Keratinocyte (primary cell): ENCODE data around the gene STX18. TPM values are rescaled to one million over a fixed set of nuclear protein-coding genes. Genes with fewer than 3 reads are reported as not detected.

ENCODE experiments used
- DNase-seq: peaks from one replicate; pipeline ENCODE4 v3.0.0-alpha.2; 2011; ENCODE audit warnings: low read depth, missing footprints, low spot score
- FAIRE-seq: peaks from 2 replicates; lab custom pipeline; 2011; peaks lifted over from hg19 to GRCh38; lab: Jason Lieb, UNC
- H2AFZ ChIP-seq: 2 replicates; pipeline ENCODE4 v1.6.0; 2012; ENCODE audit warnings: low read length, control low read depth, inconsistent platforms; ENCODE audit not compliant: control insufficient read depth
- H3K27ac ChIP-seq: 2 replicates; pipeline ENCODE4 v1.5.1; 2011; ENCODE audit warnings: low read length; ENCODE audit not compliant: control insufficient read depth, insufficient read depth
- H3K27me3 ChIP-seq: 3 replicates; pipeline ENCODE4 v1.6.0; 2011; ENCODE audit warnings: low read length; ENCODE audit not compliant: control insufficient read depth, insufficient read depth; ENCODE audit errors: extremely low read depth
- H3K36me3 ChIP-seq, 2 experiments: 2 replicates in 1 of 2; 3 replicates in 1 of 2; pipeline ENCODE4 v1.5.1; 2011; ENCODE audit warnings: low read length in 2 of 2, mild to moderate bottlenecking in 1 of 2; ENCODE audit not compliant: control insufficient read depth in 2 of 2, insufficient read depth in 2 of 2; ENCODE audit errors: extremely low read depth in 1 of 2
- H3K4me1 ChIP-seq: 3 replicates; pipeline ENCODE4 v1.5.1; 2011; ENCODE audit warnings: low read length; ENCODE audit not compliant: control insufficient read depth, insufficient read depth; ENCODE audit errors: extremely low read depth
- H3K4me2 ChIP-seq: 3 replicates; pipeline ENCODE4 v1.6.0; 2011; ENCODE audit warnings: low read depth, low read length; ENCODE audit not compliant: control insufficient read depth, insufficient read depth; ENCODE audit errors: extremely low read depth
- H3K4me3 ChIP-seq, 3 experiments: fragments of 200-600 bp in 1 of 3; sonication (generic) in 1 of 3; 2 replicates in 2 of 3; 3 replicates in 1 of 3; pipeline ENCODE4 v1.5.1; 2011 to 2016; ENCODE audit warnings: low read length in 3 of 3, mild to moderate bottlenecking in 3 of 3, control low read depth in 2 of 3, inconsistent platforms in 1 of 3, low read depth in 1 of 3, mixed read lengths in 1 of 3, mixed run types in 1 of 3, moderate library complexity in 1 of 3; ENCODE audit not compliant: control insufficient read depth in 2 of 3, insufficient read depth in 2 of 3; ENCODE audit errors: extremely low read depth in 1 of 3
- H3K79me2 ChIP-seq: 2 replicates; pipeline ENCODE4 v1.6.0; 2012; ENCODE audit warnings: low read length; ENCODE audit not compliant: control insufficient read depth, insufficient read depth
- H3K9ac ChIP-seq: 3 replicates; pipeline ENCODE4 v1.6.0; 2011; ENCODE audit warnings: low read length; ENCODE audit not compliant: control insufficient read depth, insufficient read depth; ENCODE audit errors: extremely low read depth
- H3K9me1 ChIP-seq: 3 replicates; pipeline ENCODE4 v1.6.0; 2011; ENCODE audit warnings: low read length; ENCODE audit not compliant: control insufficient read depth, insufficient read depth; ENCODE audit errors: extremely low read depth
- H3K9me3 ChIP-seq: 2 replicates; pipeline ENCODE4 v1.5.1; 2012; ENCODE audit warnings: low read depth, low read length; ENCODE audit not compliant: control insufficient read depth
- H4K20me1 ChIP-seq: 3 replicates; pipeline ENCODE4 v1.6.0; 2011; ENCODE audit warnings: low read length; ENCODE audit not compliant: control insufficient read depth, insufficient read depth; ENCODE audit errors: extremely low read depth
- EZH2 ChIP-seq: IDR thresholded peaks from one replicate; pipeline ENCODE4 v1.6.1; 2012; ENCODE audit warnings: inconsistent platforms, mild to moderate bottlenecking, low read length, moderate library complexity
- dilution Hi-C: fragments of 300-500 bp; cut with MboI; formaldehyde crosslinking; loops from one replicate; pipeline ENCODE4 v1.7.0; 2020; ENCODE audit warnings: low sequenced_read_pairs; ENCODE audit not compliant: extremely low pct_ligation_motif_present
- polyA plus RNA-seq, 5 experiments: library from polyadenylated mRNA; depleted of rRNA in 3 of 5; stranded (reverse) in 3 of 5; stranded (forward) in 1 of 5; unstranded in 1 of 5; fragments of >200 nt; gene quantifications; 1 replicate in 1 of 5; 2 replicates in 3 of 5; 3 replicates in 1 of 5; pipeline versions ENCODE4 v1.2.1 to v1.2.3, GENCODE V29; 2011 to 2012; ENCODE audit warnings: missing spikeins in 2 of 5, low read depth in 1 of 5, low replicate concordance in 1 of 5
- TF ChIP-seq, protein P1 (sequence below), 3 experiments: IDR thresholded peaks in 1 of 3; conservative IDR thresholded peaks in 1 of 3; optimal IDR thresholded peaks in 1 of 3; 2 replicates in 2 of 3; 3 replicates in 1 of 3; pipeline versions ENCODE3 to v1.5.1; 2011; ENCODE audit warnings: low read length in 3 of 3, mild to moderate bottlenecking in 3 of 3, moderate library complexity in 2 of 3, control low read depth in 1 of 3, inconsistent platforms in 1 of 3; ENCODE audit not compliant: insufficient read depth in 2 of 3; ENCODE audit errors: extremely low read depth in 1 of 3

Gene STX18
- polyA plus RNA-seq, 1 donor (not counting 4 experiments of a cell fraction or from before 2014, with no cell fraction given): 21.6 TPM

DNA sequence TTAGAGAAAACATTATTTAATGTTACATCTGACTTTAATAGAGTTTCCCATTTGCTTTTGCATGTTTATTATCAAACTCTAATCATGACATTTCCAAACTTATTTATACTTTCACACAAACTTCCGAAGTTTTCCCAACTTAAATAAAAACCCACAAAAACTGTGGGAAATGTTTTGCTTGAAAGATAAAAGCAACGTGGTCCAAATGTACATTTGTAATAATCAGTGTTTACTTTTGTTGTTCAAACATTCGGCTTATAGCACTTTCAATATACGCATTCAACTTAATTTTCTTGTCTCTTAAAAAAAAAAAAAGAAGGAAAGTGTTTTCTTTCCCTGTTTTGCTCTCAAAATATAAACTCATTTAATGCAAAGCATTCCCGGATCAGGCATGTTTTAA is 51.0 kb downstream of the STX18 start:
- Histone ChIP-seq H3K4me1 (no peaks in the 10 kb centered on the region), H3K9me3 (no peaks in the 10 kb centered on the region), H3K27me3 (no peaks in the 10 kb centered on the region), H4K20me1 (no peaks in the 10 kb centered on the region), H3K36me3 (no peaks in the 10 kb centered on the region), H3K9me1 (no peaks in the 10 kb centered on the region), H3K4me2 (no peak overlapping the region), H3K27ac (no peak overlapping the region), H3K79me2 (no peaks in the 10 kb centered on the region), H3K9ac (no peak overlapping the region), H3K4me3 (no peak overlapping the region), H2AFZ (no peak overlapping the region)
- no peak for DNase-seq
- TF ChIP-seq, protein P1, sequence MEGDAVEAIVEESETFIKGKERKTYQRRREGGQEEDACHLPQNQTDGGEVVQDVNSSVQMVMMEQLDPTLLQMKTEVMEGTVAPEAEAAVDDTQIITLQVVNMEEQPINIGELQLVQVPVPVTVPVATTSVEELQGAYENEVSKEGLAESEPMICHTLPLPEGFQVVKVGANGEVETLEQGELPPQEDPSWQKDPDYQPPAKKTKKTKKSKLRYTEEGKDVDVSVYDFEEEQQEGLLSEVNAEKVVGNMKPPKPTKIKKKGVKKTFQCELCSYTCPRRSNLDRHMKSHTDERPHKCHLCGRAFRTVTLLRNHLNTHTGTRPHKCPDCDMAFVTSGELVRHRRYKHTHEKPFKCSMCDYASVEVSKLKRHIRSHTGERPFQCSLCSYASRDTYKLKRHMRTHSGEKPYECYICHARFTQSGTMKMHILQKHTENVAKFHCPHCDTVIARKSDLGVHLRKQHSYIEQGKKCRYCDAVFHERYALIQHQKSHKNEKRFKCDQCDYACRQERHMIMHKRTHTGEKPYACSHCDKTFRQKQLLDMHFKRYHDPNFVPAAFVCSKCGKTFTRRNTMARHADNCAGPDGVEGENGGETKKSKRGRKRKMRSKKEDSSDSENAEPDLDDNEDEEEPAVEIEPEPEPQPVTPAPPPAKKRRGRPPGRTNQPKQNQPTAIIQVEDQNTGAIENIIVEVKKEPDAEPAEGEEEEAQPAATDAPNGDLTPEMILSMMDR (optimal IDR thresholded peaks at IDR 0.05 in 1 of 3, IDR thresholded peaks at IDR 0.05 in 1 of 3, conservative IDR thresholded peaks at IDR 0.05 in 1 of 3; ENCODE audit: extremely low read depth in 1 of 3, insufficient read depth in 2 of 3, low read length in 3 of 3): no peak
- no peak for TF ChIP-seq EZH2
- FAIRE-seq: peak; percentile 5
- dilution Hi-C loops: no loop called here

DNA sequence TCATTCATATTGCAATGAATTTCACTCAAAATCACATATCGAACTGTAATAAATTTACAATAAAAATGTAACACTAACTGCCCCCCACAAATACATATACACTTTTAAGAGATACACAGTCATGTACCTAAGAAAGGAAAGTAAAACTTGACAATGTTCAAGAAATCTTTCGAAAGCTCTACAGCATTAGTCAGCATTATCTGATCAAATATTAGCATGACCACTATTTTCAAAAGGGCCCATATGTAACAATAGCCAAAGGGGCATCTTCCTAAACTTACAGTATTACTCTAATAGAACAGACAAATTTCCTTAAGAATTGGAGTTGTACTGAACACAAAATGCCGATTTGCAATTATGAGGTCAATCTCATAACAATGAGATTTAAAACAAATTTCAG is 51.8 kb downstream of the STX18 start:
- Histone ChIP-seq H3K4me2 (no peak overlapping the region), H3K27me3 (no peaks in the 10 kb centered on the region), H3K36me3 (no peaks in the 10 kb centered on the region), H3K79me2 (no peaks in the 10 kb centered on the region), H3K9ac (no peak overlapping the region), H3K9me1 (no peaks in the 10 kb centered on the region), H4K20me1 (no peaks in the 10 kb centered on the region), H3K4me3 (no peak overlapping the region), H2AFZ (no peak overlapping the region), H3K4me1 (no peaks in the 10 kb centered on the region), H3K27ac (no peak overlapping the region), H3K9me3 (no peaks in the 10 kb centered on the region)
- DNase-seq: no peak
- dilution Hi-C loops: no loop called here
- no peak for FAIRE-seq
- TF ChIP-seq EZH2: no peak
- TF ChIP-seq, protein P1 (optimal IDR thresholded peaks at IDR 0.05 in 1 of 3, IDR thresholded peaks at IDR 0.05 in 1 of 3, conservative IDR thresholded peaks at IDR 0.05 in 1 of 3; ENCODE audit: extremely low read depth in 1 of 3, insufficient read depth in 2 of 3, low read length in 3 of 3): no peak
